GM19328 (cell line): ENCODE measurements around the gene UBE2F.
"Not testable (repeated sequence)": the region's sequence is repeated elsewhere in the genome, so short reads cannot be mapped to it uniquely, and the experiment has no call there.

Experiments
- ATAC-seq: cut with Tn5 transposase; IDR thresholded peaks from one replicate; pipeline ENCODE4 v1.9.1; 2021; ENCODE audit warnings: mild to moderate bottlenecking, moderate library complexity; ENCODE audit not compliant: unreplicated experiment

Gene UBE2F

DNA sequence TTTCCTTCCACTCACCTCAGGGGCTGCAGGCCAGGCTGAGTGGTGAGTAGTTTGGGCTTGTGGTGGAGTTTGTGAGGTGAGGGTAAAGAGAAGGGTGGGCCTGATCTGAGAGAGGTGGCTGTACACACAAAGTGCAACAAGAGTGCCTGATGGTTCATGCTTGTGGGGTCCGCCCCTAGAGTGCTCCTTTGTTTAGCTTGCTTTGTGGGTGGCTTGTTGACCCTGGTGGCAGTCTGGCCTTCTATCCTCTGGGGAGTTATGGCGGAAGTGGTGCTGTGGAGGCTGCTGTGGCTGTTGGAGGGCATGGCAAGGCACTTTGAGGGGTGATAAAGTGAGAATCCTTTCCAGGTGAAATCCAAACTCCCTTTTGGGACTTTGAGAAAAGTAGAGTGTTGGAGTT is 10.6 kb downstream of the UBE2F start:
- no peak for ATAC-seq

DNA sequence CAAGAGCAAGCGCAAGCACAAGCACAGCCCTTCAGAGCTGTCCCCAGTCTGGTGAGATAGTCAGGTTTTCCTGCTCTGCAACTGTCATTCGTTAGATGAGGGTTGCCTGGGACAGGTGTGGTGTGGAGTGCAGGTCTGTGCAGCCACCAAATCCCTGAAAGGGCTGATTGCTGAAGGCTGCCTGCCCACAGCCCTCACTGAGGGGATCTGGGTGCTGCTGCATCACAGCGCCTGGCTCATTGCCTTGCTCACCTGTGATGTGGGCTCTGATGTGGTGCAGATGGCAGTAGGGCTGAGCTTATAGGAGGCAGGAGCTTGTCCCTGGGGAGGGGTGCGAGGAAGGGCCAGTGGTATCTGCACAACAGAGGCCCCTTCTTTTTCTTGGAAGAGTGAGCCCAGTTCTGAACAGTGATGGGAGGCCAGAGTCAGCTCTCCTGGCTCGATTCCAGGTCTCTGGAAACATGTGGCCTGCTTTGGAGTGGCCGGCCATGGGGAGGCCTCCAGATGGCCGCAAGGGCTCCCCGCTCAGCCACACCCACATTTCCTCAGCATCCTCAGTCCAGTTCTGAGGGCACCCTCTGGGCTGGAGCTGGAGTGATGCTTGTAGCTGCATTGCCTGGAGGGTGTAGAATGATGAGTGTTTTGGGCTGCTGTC is 11.4 kb downstream of the UBE2F start:
- no peak for ATAC-seq

GRCh38 chr2:237979331-237979730 is 12.5 kb downstream of the UBE2F start:
- no peak for ATAC-seq

DNA sequence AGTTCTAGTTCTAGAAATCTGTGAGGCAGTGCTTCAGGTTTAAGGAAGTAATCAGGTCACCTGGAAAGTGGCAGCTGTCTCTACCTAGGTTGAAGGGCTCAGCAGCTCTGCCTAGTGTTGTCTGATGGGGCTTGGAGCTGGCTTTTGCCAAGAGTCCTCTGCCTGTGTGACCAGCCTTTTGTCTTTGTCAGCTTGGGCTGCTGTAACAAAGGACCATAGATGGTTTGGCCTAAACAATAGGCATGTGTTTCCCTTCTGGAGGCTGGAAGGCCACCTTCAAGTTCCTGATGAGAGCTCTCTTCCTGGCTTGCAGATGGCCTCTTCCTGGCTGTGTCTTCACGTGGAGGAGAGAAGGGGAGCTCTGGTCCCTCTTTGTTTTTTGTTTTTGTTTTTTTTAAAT is 13.3 kb downstream of the UBE2F start:
- no peak for ATAC-seq

DNA sequence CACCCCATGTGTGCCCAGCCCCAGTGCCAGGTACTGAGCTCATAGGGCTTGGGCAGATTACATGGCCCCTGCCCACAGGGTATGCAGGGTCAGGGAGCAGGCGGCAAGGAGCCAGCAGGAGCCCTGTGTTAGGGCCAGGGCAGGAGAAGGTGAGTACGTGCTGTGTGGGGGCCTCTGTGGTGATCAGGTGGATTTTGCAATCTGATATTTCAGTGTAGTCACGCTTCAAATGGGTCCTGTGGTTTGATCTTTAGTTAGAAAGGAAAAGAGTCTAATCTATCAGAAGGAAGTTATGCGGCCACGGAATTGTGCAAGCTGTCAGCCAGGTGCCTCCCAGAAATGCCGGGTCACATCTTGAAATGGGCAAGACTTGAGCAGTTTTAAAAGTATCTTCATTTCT is 13.9 kb downstream of the UBE2F start:
- no peak for ATAC-seq

- ATAC-seq: not testable (repeated sequence)
Observed at GRCh38 chr2:237981621-237982020, 14.8 kb downstream of the UBE2F start.

GRCh38 chr2:237982039-237982725 is 15.4 kb downstream of the UBE2F start:
- no peak for ATAC-seq

GRCh38 chr2:237983922-237984321 is 17.1 kb downstream of the UBE2F start:
- ATAC-seq: no peak

GRCh38 chr2:237987268-237987667 is 20.5 kb downstream of the UBE2F start:
- no peak for ATAC-seq

GRCh38 chr2:237993701-237994100 is 26.9 kb downstream of the UBE2F start:
- ATAC-seq: no peak

DNA sequence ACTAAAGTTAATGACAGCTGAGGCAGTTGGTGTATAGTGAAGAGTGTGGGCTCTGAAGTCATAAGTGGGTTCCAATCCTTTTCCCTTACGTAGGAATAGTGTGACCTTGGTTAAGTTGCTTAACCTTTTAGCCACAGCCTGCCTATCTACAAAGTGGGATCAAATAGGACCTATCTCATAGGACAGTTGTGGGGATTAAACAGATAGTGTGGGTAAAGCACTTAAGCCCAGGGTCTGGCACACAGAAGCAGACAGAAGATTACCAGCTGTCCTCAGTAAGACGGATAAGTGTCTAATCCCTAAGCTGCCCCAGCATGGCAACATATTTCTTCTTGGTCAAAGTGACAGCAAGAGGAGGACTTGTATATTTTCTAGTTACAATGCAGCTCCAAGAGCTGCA is 28.2 kb downstream of the UBE2F start:
- ATAC-seq: no peak

GRCh38 chr2:237996021-237996593 is 29.3 kb downstream of the UBE2F start:
- no peak for ATAC-seq

GRCh38 chr2:237997521-237997920 is 30.7 kb downstream of the UBE2F start:
- no peak for ATAC-seq

- ATAC-seq: peak; percentile 65
Observed at GRCh38 chr2:237998530-237998929, 31.7 kb downstream of the UBE2F start.

DNA sequence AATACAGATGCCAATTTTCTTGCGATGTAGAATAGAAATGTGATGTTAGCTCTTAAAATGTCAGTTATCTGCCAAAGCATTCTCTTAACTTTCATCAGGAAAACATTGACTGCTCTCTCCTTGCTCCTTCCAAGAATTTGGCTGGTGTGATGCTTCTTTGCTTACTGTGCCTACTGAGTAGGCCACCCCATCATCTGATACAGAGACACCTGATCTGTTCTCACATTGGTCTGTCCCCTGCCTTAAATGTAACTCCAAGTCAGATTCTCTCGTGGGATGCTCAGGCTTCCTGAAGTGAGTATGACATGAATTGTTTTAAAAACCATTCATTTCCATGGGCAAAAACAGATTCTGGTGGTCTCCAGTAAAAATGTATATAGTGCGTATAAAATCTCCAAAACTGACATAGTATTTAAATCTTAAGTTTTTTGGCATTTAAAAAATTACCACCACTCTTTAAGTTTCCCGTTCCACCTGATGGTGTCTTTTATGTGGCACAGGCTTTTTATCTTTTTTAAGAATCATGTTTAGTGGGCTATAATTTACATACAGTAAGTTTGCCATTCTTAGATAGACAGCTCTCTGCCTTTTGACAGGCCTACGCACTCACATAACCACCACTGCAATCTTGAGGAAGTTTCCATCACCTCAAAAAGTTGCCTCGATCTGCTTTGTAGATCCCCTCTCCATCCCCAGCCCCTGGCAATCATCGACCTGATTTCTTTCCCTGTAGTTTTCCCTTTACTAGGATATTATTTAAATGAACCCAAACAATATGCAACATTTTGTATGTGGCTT is 36.6 kb downstream of the UBE2F start:
- ATAC-seq: no peak

DNA sequence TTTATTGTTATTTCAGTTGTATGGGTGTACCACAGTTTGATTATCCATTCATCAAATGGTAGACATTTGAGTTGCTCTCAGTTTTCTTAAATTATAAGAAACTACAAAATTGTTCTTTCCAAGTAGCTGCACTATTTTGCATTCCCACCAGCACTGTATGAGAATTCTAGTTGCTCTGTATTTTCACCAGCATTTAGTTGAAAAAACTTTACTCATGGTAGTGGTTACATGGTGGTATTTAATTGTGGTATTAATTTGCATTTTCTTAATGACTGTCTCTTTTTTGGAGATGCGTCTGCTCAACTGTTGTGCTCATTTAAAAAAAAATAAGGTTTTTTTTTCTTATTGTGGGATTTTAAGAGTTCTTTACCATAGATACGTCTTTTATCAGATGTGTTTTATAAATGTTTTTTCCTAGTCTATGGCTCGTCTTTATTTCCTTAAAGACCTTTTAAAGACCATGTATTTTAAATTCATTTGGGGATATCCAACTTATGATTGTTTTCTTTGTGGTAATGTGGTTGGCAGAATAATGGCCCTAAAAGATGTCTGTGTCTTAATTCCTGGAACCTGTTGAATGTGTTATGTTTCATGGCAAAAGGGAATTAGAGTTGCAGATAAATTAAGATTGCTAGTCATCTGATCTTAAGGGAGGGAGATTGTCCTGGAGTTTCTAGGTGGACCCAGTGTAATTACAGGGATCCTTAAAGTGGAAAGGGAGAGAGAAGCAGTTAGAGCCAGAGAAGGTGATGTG is 37.4 kb downstream of the UBE2F start:
- no peak for ATAC-seq

- ATAC-seq: no peak
Observed at GRCh38 chr2:238005528-238005927, 38.7 kb downstream of the UBE2F start.

DNA sequence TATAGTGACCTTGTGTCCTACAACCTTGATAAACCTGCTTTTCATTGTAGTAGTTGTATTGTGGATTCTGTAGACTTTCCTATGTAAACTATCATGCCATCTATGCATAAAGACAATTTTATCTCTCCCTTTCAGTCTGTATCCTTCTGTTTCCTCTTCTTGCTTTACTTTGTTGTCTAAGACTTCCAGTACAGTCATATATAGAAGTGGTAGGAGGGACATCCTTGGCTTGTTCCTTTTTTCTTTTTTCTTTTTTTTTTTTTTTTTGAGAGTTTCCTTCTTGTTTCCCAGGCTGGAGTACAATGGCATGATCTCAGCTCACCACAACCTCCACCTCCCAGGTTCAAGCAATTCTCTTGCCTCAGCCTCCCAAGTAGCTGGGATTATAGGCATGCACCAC is 39.7 kb downstream of the UBE2F start:
- ATAC-seq: no peak

DNA sequence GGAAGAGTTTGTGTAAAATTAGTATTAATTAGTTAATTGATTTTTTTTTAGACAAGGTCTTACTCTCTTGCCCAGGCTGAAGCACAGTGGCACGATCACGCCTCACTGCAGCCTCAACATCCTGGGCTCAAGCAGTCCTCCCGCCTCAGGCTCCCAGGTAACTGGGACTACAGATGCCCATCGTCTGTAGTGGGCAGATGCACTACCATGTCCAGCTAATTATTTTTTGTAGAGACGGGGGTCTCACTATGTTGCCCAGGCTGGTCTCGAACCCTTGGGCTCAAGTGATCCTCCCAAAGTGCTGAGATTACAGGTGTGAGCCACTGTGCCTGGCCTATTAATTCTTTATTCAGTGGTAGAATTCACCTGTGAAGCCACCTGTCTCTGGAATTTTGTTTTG is 41.1 kb downstream of the UBE2F start:
- no peak for ATAC-seq

DNA sequence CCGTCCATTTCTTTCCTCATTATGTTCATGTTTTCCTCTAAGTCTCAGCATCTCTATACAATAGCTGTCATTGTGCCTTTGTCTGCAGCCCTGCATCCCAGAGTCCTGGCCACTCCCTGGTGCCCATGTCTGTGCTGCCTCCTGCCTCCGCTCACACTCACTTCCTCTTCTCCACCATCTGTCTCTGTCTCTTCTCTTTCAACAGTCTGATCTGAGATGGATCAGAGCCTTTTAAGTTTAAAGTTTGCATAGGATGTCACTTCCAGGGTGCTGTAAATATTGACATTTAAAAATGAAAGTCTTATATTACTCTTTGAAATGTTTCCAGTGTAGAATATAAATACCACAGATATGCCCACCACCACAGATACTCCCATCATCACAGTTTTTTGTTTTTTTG is 42.7 kb downstream of the UBE2F start:
- ATAC-seq: no peak

DNA sequence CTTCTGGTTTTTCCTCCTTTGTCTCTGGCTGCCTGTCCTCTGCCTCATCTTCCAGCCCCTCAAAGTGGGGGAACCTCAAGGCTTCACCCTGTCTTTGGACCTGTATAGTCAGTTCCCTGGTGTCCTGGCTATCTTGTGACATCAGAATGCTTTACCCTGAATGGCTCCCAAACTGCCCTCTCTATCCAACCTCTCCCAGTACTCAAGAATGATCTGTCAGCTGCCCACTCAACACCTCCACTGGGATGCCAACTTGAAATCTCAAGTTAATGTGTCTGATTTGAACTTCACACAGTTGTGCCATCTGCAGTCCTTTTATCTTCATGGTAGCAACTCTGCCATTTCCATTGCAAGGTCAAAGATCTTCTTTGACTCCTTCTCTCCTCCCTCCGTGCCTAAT is 43.8 kb downstream of the UBE2F start:
- no peak for ATAC-seq
